GM18868 (cell line): Measurements from ENCODE around the gene COQ6.
"Not testable (repeated sequence)": the region's sequence is repeated elsewhere in the genome, so short reads cannot be mapped to it uniquely, and the experiment has no call there.

Experiments
- ATAC-seq: cut with Tn5 transposase; IDR thresholded peaks from one replicate; pipeline ENCODE4 v1.9.1; 2021; ENCODE audit warnings: mild to moderate bottlenecking, moderate library complexity; ENCODE audit not compliant: unreplicated experiment

COQ6 gene

DNA sequence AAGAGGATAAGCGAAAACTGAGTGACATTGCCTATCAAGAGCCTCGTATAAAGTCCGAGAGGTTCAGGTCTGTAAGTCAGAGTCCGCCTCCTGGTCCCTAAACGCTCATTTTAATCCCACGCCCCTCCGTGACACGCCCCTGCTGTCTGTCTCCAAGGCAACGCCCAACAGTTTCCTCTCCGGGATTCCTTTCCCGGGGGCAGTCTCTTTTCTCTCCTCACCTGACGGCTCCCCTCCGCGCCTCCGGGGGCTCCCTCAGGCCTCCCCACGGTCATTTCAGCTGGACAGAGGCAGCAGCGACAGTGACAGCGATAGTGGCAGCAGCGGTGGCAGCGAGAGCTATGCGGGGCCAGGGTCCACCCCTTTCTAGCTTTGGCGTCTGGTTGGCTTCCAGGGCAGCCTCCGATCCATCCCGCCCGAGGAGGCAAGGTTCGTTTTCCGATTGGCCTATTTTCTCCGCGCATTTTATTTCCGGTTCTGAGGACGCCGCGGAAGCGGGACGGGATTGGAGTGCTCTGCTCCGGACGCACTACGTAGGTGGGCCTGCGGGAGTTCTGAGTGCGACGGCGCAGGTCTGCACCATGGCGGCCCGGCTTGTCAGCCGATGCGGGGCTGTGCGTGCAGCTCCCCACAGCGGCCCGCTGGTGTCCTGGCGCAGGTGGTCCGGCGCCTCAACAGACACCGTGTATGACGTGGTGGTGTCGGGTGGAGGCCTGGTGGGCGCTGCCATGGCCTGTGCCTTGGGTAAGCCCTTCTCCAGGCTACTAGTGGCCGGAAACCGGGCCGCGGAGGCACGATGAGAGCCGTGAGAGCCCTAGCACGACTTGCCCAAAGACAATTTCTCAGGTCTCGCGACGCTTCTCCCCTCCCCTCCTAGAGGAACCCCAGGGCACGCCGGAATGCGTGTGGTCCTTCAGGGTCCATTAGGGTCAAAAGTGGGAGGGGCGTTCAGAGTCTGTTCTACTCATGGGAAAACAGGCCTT lies at the start of gene COQ6, which contains the start of gene FAM161B:
Gene COQ6 (plus strand): TSS at position 551 of the 983 bp plus-strand sequence. CDS start 31 bp downstream, at position 582.
Gene FAM161B (minus strand): TSS at position 343 of the 983 bp plus-strand sequence. CDS start 68 bp downstream, at position 275.
- peak; percentile 89 for ATAC-seq

DNA sequence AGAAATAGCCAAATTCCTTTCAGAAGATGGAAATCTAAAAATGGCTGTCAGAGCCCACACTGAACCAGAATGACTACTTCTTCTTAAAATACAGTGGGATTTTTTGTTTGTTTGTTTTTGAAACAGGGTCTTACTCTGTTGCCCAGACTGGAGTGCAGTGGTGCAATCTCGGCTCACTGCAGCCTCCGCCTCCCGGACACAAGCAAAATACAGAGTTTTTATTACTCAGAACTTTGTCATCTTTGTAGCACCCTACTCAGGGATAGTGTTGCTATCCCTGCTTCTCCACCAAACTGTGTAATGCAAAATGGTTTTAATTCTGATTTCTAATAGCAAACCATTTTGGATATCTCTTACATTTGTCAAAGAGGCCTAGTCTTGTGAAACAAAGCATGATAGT lies 47.1 kb upstream of the COQ6 start:
- ATAC-seq = no peak

DNA sequence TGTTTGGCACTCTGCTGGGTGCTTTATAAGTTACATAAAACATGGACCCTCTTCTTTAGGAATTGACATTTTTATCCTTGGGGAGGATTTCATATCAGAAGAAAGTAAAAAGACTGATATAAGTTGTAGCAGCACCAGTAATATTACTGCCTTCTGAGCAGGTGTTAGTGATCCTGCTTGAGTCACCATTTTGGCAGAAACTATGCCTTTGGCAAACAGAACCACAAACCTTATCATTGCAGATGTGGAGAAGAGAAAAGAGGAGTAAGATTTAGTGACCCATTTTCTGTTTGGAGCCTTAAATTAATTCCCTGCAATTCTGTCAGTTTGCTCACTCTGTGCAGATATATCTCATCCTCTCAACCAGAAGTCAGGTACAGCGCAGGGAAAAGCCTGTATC lies 40.4 kb upstream of the COQ6 start:
- ATAC-seq = no peak

DNA sequence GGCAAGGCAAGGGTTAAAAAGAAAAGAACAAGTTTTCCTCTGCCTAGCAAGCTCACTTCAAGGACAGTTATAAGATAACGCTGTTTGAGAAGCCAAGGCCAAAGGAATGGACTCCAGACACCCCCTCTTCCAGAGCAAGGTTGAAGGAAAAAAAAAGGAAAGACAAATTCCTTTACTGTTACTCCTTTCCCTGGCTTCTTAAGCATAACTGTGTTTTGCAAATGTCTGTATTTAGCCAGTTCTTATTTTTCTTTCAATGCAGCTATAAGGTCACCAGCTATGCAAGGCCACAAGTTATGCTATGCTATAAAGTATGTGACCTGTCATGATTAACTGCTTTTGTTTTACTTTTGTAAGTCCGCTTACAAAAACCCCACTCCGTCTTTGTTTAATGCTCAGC lies 36.8 kb upstream of the COQ6 start:
- no peak for ATAC-seq

DNA sequence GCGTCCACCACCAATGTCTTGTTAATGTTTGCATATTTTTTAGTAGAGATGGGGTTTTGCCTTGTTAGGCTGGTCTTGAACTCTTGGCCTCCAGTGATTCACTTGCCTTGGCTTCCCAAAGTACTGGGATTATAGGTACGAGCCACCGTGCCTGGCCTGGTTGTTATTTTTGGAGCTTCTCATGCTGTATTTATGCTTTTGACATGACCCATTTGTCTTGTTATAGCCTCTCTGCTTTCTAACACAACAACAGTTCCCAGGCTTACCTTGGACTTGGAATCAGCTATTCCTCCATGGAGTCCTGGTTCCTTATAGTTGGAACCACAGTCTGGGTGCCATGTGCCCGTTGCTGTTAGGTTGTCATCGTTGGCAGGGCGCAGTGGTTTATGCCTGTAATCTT lies 33.8 kb upstream of the COQ6 start:
- ATAC-seq = no peak

DNA sequence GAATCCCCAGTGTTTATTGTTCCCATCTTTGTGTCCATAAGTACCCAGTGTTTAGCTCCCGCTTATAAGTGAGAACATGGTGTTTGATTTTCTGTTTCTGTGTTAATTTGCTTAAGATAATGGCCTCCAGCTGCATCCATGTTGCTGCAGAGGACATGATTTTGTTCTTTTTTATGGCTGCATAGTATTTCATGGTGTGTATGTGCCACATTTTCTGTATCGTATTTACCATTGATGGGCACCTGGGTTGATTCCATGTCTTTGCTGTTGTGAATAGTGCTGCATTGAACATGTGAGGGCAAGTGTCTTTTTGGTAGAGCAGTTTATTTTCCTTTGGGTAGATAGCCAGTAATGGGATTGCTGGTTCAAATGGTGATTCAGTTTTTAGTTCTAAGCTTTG lies 30.6 kb upstream of the COQ6 start:
- ATAC-seq = not testable (repeated sequence)

DNA sequence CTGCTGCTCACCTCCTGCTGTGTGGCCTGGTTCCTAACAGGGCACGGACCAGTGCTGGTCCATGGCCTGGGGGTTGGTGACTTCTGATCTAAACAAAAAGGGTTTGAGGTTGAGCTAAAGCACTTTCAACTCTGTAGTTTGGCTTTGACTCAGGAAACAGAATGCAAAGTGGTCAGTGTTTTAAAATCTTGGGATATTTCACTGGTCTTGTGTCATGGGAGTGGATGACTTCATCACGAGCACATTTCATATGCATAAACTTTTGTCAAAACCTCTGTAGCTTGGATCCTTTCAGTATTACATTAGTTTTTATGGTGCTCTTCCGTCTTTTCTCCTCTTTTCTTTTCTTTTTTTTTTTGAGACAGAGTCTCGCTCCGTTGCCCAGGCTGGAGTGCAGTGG lies 25.8 kb upstream of the COQ6 start:
- no peak for ATAC-seq

DNA sequence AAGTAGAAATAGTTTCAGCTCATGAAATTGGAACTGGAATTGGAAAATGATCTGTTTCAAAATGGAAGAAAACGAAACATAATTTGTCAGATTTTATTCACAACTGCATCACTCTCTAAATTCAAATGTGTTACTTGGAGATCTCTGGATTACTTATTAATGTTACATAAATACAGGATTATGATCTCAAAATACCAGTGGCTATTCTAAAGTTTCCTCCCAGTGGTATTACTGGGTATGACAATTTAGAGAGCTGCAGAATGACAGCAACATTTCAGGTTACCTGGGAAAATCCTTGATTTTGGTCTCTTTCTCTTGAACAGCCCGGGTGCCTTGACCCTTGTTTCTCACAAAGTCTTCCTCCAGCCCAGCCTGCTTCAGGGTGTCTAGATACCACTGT lies 14.4 kb upstream of the COQ6 start:
- no peak for ATAC-seq

DNA sequence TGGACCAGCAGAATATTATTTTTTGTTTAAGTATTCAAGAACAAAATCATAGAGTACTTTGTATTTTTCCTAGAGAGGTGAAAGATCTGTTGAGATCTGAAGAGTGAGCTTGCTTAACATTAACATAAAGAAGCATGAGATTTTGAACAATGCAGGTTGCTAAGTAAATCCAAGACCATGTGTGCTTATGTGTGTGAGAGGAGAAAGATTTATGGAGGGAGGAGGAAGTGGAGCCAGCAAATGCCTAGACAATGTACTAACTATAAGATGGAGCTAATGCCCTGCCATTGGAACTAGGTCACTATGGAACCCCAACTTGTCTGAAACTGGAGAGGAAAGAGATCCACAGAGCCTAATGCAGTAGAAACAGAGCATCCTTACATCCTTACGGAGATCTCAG lies 13.6 kb upstream of the COQ6 start:
- ATAC-seq = no peak

DNA sequence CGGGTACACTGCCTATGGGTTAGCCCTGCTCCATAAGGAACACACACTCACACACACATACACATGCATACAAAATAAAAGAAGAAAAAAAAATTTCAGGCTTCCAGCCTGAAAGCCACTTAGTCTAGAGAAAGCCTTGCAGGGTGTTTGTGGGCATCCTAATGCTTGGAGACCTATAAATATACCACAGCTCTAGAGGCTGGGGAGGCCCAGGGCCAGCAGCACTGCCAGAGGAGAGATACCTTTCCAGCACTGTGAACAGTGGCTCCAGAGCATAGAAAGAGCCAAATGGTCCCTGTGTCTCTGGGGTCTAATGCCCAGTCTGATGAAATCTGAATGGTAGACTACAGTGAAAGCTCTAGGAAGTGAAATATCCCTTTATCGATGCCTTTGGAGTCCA lies 13.1 kb upstream of the COQ6 start:
- no peak for ATAC-seq

DNA sequence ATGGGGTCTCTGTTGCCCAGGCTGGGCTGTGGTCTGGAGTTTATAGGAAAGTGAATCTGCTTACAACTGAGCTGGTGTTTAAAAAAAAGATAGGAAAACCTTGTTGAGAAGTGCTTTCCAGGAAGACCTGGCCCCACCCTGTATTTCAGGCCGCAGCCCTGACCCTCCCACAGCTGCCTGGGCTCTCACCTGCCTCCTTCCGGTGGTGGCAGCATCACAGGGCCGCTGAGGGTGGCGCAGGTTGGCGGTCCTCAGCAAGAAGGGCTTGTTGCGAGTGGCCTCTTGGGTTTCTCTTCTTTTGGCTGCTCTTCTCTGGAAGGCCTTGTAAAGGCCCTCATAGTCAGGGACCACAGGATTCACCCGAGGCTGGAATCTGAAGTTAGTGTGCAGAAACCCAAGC lies 7.9 kb upstream of the COQ6 start:
- no peak for ATAC-seq

DNA sequence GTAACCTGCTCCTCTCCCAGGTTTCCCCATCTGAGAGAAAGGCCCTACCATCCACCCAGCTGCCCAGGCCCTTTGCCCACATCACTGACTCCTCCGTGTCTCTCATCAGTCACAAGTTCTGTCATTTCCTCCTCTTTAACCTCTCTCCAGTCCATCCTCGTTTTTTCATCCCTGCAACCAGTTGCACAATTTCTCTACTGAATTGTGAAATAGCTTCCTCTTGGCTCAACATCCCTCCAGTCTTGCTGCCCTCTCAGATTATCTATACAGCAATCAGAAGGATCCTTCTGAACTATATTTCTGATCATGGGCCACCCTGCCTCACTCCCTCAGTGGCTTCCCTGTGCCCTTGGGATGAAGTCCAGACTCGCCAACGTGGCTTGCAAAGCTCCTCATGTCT lies 7.0 kb upstream of the COQ6 start:
- ATAC-seq = no peak

DNA sequence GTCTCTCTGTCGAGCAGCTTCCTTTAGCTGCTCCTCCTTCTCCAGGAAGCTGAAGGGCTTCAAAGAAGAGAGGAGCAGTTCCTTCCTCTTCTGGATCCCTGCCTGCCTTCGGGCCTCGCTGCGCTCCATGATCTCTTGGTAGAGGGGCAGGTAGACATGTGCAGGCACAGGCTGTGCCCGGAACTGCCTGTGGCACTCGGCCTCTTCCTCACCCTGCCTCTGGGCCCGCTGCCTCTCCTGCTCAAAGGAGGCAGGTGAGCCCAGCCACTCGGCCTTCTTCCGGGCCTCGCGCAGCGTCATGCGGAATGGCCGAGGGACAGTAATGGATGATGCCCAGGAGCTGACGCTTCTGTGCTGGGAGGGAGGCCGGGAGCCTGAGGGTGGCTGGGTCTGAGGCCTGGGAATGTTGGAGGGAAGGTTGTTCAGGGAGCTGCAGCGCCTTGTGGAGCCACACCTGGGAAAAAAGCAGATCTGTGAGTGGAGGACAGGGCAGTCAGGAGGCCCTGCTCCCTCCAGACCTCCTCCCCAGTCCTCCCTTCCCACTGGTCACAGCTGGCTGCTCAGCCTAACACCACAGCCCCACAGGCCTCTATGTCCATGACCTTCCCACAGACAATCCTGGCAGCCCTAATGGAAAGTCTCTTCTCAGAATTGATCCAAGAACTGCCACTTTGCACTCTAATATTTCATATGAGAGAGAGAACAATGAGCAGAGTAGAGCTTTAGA lies 5.5 kb upstream of the COQ6 start:
- no peak for ATAC-seq

DNA sequence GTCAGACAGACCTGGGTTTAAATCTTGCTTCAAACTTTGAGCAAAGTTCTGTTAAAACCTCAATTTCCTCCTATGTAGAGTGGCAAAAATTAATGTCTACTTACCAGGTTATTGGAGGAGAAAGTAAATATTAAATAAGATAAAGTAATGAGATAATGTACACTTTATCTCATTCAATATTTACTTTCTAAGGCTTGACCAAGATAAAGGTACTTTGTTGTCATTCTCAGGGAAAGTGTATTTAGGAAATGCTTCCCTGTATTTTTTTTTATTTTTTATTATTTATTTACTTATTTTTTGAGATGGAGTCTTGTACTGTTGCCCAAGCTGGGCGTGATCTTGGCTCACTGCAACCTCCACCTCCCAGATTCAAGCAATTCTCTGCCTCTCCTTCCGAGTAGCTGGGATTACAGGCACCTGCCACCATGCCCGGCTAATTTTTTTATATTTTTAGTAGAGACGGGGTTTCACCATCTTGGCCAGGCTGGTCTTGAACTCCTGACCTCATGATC lies 4.9 kb upstream of the COQ6 start:
- ATAC-seq = no peak

DNA sequence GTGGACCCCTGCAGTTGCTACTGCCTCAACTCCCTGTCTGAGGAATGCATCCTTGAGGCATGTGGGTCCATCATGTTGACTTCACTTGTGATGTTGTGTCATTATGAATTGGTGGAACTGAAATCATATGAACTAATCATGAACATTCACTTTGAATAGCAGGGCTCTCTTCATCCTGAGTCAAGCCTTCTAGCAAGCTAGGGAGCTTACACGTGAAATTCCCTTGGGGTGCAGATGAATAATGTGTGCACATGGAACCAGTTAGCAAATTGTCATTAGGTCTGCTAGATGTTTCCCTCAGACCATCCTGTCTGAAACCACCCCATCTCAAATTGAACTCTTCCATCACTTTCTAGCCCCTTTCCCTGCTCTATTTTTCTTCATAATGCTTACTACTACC lies 3.6 kb downstream of the COQ6 start:
- no peak for ATAC-seq

DNA sequence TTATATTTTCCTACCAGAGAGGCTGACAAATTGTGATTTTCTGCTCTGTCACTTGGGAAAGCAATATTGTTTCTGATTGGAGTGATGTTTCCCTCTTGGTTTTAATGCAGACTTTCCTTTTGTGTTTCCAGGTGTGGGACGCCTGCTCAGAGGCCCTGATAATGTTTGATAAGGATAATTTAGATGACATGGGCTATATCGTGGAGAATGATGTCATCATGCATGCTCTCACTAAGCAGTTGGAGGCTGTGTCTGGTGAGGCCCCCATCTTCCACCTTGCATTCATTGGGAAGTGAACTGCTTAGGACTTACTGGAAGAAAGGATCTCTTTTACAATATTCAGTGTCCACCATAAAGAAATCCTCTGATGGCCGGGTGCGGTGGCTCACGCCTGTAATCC lies 5.6 kb downstream of the COQ6 start:
- ATAC-seq = no peak

DNA sequence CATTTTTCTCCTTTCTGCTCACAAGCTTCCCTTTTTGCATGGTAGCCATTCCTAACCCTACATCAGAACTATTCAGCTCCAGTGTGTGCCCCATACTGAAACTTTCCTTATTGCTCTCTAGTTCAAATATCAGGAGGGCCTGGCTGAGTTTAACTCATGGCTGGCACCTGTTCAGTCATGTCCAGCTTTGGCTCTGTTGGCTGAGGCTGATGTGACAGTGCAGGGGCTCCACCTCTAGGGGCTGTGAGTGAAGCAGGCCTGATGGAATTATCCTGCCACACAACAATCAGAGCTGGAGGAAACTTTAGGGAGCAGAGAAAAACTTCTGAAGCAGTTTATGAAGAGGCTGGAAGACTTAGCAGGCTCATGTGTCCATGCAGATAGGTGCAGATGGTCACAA lies 8.5 kb downstream of the COQ6 start:
- no peak for ATAC-seq

DNA sequence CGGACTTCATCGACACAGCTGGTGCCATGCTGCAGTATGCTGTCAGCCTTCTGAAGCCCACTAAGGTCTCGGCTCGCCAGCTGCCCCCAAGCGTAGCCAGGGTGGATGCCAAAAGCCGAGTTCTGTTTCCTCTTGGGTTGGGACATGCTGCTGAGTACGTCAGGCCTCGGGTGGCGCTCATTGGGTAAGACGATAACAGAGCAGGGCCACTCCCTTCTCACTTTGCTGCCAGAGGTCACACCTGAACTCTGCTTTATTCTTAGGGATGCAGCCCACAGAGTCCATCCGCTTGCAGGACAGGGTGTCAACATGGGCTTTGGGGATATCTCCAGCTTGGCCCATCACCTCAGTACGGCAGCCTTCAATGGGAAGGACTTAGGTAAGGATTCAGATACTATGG lies 11.1 kb downstream of the COQ6 start:
- ATAC-seq = no peak

DNA sequence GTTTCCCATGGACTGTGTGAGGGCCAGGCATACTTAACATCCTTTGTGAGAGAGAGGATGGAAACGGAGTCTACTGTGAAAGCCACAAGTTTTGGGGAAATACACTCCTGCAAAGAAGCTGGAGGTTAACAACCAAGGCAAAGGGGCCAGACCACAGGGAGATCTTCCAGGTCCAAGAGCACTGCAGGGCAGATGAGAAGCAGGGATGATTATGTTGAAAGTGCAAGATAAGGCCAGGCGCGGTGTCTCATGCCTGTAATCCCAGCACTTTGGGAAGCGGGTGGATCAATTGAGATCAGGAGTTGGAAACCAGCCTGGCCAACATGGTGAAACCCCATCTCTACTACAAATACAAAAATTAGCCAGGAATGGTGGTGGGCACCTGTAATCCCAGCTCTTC lies 15.1 kb downstream of the COQ6 start:
- no peak for ATAC-seq

DNA sequence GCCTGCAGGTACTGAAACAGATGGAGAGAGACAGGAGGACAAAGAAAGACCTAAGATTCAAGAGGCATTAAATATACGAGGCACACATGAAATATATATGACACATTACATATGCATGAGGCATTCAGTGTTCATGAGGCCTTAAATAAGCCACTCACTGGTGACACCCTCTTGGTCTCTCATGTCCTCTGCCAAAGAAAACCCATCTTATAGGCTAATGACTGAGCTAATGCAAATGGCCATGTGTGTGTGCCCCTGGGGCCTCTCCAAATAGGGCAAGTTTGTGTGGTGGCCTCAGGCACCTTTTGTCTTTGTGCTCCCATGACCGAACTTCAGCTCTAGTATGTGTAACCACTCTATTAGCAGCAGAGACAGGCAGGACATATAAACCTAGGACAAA lies 18.8 kb downstream of the COQ6 start:
- ATAC-seq = no peak

DNA sequence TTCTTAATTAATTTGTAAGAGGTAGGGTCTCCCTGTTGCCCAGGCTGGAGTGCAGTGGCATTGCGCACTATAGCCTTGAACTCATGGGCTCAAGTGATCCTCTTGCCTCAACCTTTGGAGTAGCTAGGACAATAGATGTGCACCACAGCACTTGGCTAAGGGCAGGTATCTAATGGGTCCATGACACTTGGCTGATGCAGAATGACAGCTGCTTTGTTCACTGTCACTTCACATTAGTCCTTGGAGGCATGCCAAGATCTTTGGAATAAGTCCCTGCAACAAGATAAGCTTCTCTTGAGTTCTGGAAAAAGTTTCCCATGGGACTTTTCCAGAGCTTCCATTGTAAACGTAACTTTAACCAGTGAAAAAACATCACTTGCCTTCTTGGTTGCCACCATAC lies 23.4 kb downstream of the COQ6 start:
- no peak for ATAC-seq

DNA sequence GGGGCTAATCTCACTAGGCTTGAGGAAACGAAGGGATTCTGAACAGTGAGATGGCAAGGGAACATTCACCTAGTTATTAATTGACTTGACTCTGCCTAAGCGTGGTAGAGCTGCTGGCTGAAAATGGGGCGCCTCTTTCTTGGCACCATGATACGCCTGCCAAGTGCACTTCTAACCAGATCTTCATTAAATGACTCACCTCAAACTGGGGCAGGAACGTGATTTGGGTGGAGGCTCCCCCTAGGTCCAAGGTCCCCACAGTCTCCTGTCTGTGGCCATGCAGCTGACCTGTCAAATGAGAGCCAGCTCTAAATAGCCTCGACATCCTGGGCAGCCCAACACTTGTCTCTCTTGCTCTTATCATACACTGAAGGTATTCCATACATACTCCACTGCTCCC lies 26.0 kb downstream of the COQ6 start:
- no peak for ATAC-seq
